ENCODE results near the gene C16orf74. TPM values are rescaled to one million over a fixed set of nuclear protein-coding genes. Genes with fewer than 3 reads are reported as not detected.

C16orf74 gene
- total RNA-seq, 6 experiments from 2014 or later = 13.4 to 18.6 (median 15.7) TPM

DNA sequence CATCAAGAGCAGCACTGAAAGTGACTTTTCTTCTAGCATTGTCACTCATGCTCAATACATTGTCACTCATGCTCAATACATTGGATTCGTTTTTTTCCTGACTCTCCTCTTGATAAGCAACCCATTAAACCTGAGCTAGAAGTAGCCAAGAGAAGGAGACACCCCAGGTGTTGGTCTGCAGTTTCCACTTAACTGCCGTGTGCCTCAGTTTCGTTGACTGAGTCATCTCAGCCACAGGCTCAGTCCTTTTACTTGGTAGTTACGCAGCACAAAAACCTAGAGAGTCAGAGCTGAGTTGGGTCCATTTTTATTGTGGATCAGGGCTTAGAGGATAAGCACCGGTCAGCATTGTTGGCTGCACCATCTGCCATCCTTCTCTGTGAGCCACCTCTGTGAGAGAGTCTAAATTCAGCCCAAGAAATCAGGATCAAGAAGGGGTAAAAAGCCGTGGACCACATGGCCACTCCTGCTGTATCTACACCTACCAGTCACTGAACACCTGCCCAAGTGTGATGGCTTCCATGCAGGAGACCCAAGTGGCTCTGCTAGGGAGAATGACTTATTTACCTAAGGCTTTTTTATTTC, 73.4 kb downstream of the C16orf74 start:
- peaks cover 14% of the 10 kb centered on the region for H3K27me3 Mint-ChIP-seq (ENCODE audit: insufficient read depth)
- peaks cover 13% of the 10 kb centered on the region for H3K36me3 Mint-ChIP-seq (ENCODE audit: low read depth)
- H3K9me3 Mint-ChIP-seq = no peaks in the 10 kb centered on the region; the same call in 1 of the 2 replicates
- H3K4me3 Mint-ChIP-seq = no peak overlapping the region
- no peak for DNase-seq
- no peak overlapping the region for H3K27ac Mint-ChIP-seq
- H3K4me1 Mint-ChIP-seq (ENCODE audit: low read depth) = peaks cover 23% of the 10 kb centered on the region
- TF ChIP-seq, protein P1, sequence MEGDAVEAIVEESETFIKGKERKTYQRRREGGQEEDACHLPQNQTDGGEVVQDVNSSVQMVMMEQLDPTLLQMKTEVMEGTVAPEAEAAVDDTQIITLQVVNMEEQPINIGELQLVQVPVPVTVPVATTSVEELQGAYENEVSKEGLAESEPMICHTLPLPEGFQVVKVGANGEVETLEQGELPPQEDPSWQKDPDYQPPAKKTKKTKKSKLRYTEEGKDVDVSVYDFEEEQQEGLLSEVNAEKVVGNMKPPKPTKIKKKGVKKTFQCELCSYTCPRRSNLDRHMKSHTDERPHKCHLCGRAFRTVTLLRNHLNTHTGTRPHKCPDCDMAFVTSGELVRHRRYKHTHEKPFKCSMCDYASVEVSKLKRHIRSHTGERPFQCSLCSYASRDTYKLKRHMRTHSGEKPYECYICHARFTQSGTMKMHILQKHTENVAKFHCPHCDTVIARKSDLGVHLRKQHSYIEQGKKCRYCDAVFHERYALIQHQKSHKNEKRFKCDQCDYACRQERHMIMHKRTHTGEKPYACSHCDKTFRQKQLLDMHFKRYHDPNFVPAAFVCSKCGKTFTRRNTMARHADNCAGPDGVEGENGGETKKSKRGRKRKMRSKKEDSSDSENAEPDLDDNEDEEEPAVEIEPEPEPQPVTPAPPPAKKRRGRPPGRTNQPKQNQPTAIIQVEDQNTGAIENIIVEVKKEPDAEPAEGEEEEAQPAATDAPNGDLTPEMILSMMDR (IDR thresholded peaks at IDR 0.05) = no peak

DNA sequence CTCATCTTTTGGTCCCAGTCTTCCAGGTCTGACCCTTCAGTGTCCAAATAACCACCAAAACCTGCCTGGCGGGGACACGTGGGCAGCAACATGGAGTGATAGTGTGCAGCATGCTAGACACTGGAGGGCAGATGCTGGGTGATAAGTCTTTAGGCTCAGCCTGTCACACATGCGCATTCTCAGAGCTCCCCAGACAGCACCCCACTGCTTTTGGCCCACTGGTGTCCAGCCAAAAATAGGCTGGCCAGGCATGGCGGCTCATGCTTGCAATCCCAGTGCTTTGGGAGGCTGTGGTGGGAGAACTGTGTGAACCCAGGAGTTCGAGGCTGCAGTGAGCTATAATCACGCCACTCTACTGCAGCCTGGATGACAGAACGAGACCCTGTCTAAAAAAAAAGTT, 74.4 kb downstream of the C16orf74 start:
- Mint-ChIP-seq H3K4me1 (ENCODE audit: low read depth) (peaks cover 23% of the 10 kb centered on the region), H3K36me3 (ENCODE audit: low read depth) (peaks cover 14% of the 10 kb centered on the region), H3K9me3 (no peaks in the 10 kb centered on the region; the same call in 1 of the 2 replicates), H3K27ac (no peak overlapping the region), H3K27me3 (ENCODE audit: insufficient read depth) (peaks cover 14% of the 10 kb centered on the region), H3K4me3 (no peak overlapping the region)
- TF ChIP-seq, protein P1 (IDR thresholded peaks at IDR 0.05) = no peak
- DNase-seq = no peak

DNA sequence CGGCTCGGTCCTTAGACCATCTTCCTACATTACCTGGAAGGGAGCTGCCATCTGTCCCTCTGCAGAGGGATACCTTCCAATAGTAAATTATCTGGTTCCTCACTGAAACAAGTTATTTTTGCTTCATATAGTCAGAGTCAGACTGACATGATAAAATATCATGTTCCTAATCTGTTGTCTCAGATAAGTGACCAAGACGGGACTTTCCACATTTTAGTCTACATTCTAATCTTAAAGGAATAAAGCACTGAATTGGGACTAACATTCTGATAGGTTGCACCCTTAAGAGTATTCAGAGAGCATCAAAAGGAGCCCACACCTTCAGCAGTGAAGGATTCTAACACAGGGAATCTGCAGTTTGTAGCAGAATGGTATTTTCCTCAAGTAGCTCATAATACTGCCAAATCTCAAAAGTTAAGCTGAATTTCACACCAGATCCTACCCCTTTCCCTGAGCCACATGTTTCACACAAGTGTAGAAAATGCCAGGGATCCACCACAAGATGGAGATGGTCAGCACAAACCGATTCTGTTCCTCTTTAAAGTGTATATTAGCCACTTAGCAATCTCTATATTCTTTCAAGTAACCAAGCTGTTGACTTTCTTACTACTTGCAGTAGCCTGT, 75.5 kb downstream of the C16orf74 start:
- peak overlapping the region; percentile 30 for H3K27ac Mint-ChIP-seq
- peak; percentile 27 for DNase-seq
- peaks cover 23% of the 10 kb centered on the region for H3K4me1 Mint-ChIP-seq (ENCODE audit: low read depth)
- H3K9me3 Mint-ChIP-seq = no peaks in the 10 kb centered on the region; the same call in 1 of the 2 replicates
- H3K27me3 Mint-ChIP-seq (ENCODE audit: insufficient read depth) = peaks cover 9% of the 10 kb centered on the region
- peaks cover 21% of the 10 kb centered on the region for H3K36me3 Mint-ChIP-seq (ENCODE audit: low read depth)
- TF ChIP-seq, protein P1 (IDR thresholded peaks at IDR 0.05) = peak; percentile 69
- no peak overlapping the region for H3K4me3 Mint-ChIP-seq

DNA sequence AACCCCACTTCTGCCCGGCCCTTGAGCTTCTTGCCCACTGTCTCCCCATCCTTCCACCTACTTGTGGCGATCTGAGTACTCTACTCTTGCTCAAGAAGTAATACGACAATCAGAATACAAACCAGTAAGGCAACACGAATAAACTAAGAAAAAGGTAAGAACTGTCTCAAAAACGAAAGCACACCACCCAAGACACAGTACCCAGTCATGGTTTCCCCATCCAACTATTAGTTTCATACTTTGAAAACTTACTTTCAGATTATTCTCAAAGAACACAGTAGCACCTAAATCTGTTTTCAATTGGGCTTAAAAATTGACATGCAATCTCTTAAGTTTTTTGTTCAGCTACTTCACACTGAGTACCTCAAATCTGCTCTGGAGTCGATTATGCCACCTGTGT, 76.1 kb downstream of the C16orf74 start:
- Mint-ChIP-seq H3K4me1 (ENCODE audit: low read depth) (peaks cover 23% of the 10 kb centered on the region), H3K27ac (peak overlapping the region; percentile 79), H3K9me3 (no peaks in the 10 kb centered on the region; the same call in 1 of the 2 replicates), H3K4me3 (no peak overlapping the region), H3K27me3 (ENCODE audit: insufficient read depth) (peaks cover 8% of the 10 kb centered on the region), H3K36me3 (ENCODE audit: low read depth) (peaks cover 26% of the 10 kb centered on the region)
- DNase-seq = no peak
- TF ChIP-seq, protein P1 (IDR thresholded peaks at IDR 0.05) = no peak

DNA sequence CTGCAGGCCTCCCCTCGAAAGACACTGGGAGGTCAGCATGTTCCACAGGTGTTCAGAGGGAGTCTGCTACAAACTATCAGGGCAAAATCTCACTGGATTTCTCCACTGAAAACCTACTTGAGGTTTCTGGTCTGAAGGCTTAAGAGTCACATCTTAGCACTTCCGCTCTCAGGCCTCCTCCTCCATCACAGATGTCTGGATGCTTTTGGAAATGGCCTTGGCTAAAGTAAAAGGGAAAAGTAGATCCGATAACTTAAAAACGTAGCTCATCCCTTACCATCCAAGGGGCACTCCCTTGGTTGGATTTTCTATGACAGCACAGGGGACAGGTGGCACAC, 76.5 kb downstream of the C16orf74 start:
- Mint-ChIP-seq H3K27me3 (ENCODE audit: insufficient read depth) (peaks cover 3% of the 10 kb centered on the region), H3K4me3 (no peak overlapping the region; the same call in 1 of the 2 replicates), H3K9me3 (no peaks in the 10 kb centered on the region; the same call in 1 of the 2 replicates), H3K36me3 (ENCODE audit: low read depth) (peaks cover 30% of the 10 kb centered on the region), H3K4me1 (ENCODE audit: low read depth) (peaks cover 23% of the 10 kb centered on the region), H3K27ac (peak overlapping the region; percentile 79; the same call in 1 of the 2 replicates)
- TF ChIP-seq, protein P1 (IDR thresholded peaks at IDR 0.05) = no peak
- no peak for DNase-seq

Data from HFFc6 (cell line).